Body of pancreas (tissue), 4 donors: ENCODE measurements around the gene UTF1.

ENCODE experiments used
- POLR2A ChIP-seq, 3 donors: fragments of 450-650 bp; IDR thresholded peaks; one replicate each; pipeline ENCODE4 v1.6.1; 2016; ENCODE audit warnings: antibody characterized with exemption in 3 of 3, mild to moderate bottlenecking in 2 of 3
- TF ChIP-seq, protein P1 (sequence below), 7 experiments: fragments of 450-650 bp in 4 of 7; fragments of 200-600 bp in 3 of 7; sonication (generic) in 3 of 7; IDR thresholded peaks; one replicate each; pipeline ENCODE4 v1.5.1; 2016 to 2019; ENCODE audit warnings: antibody characterized with exemption in 7 of 7

DNA sequence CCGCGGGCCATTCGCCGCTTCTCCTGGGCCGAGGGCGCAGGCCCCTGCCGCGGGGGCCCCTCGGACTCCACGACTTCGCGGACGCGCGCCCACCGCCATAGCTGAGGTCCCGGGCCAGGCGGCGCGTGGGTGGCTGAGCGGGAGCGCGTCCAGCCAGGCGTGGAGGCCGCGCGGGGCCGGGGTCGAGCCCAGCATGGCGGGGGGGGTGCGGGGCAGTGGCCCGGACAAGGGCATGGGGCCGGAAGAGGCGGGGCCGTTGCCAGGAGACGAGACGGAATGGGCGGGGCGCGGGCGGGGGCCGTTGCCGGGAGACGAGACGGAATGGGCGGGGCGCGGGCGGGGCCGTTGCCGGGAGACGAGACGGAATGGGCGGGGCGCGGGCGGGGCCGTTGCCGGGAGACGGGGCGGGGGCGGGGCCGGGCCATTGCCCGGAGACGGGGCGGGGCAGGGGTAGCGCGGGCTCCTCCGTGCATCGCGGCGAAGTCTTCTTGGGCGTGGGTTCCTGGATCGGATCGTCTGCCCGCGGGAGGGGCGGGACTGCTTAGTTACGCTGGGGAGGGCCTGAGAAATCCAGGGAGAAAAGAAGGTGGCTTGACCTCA, 31.8 kb downstream of the UTF1 start:
- TF ChIP-seq, protein P1, sequence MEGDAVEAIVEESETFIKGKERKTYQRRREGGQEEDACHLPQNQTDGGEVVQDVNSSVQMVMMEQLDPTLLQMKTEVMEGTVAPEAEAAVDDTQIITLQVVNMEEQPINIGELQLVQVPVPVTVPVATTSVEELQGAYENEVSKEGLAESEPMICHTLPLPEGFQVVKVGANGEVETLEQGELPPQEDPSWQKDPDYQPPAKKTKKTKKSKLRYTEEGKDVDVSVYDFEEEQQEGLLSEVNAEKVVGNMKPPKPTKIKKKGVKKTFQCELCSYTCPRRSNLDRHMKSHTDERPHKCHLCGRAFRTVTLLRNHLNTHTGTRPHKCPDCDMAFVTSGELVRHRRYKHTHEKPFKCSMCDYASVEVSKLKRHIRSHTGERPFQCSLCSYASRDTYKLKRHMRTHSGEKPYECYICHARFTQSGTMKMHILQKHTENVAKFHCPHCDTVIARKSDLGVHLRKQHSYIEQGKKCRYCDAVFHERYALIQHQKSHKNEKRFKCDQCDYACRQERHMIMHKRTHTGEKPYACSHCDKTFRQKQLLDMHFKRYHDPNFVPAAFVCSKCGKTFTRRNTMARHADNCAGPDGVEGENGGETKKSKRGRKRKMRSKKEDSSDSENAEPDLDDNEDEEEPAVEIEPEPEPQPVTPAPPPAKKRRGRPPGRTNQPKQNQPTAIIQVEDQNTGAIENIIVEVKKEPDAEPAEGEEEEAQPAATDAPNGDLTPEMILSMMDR (IDR thresholded peaks at IDR 0.05) = no peak
- TF ChIP-seq POLR2A (IDR thresholded peaks at IDR 0.05) = peak in 1 of 3 donors; percentile 51
